GM19324 (cell line): ENCODE measurements around the gene IGFN1.
A peak's percentile ranks its signal among the peaks of the same experiment; 100 is the strongest.

Source experiments
- ATAC-seq: cut with Tn5 transposase; IDR thresholded peaks from one replicate; pipeline ENCODE4 v1.9.1; 2021; ENCODE audit warnings: mild to moderate bottlenecking, moderate library complexity; ENCODE audit not compliant: unreplicated experiment, low FRiP score

Gene IGFN1

GRCh38 chr1:201190624-201191051 is at the start of gene IGFN1:
TSS of gene IGFN1 (plus strand) at chr1:201190824. CDS start at chr1:201193294, 2,470 bp downstream.
- ATAC-seq = no peak

GRCh38 chr1:201140941-201141260 is 49.7 kb upstream of the IGFN1 start:
- ATAC-seq = no peak

- ATAC-seq = no peak
Measured at GRCh38 chr1:201141418-201141817, 49.2 kb upstream of the IGFN1 start.

GRCh38 chr1:201142011-201142848 is 48.4 kb upstream of the IGFN1 start:
- no peak for ATAC-seq

- no peak for ATAC-seq
Measured at GRCh38 chr1:201142849-201143725, 47.5 kb upstream of the IGFN1 start.

- no peak for ATAC-seq
Measured at GRCh38 chr1:201143726-201144635, 46.6 kb upstream of the IGFN1 start.

GRCh38 chr1:201144701-201145100 is 45.9 kb upstream of the IGFN1 start:
- no peak for ATAC-seq

- ATAC-seq = no peak
Measured at GRCh38 chr1:201145132-201145531, 45.5 kb upstream of the IGFN1 start.

GRCh38 chr1:201145816-201146215 is 44.8 kb upstream of the IGFN1 start:
- no peak for ATAC-seq

- ATAC-seq = no peak
Measured at GRCh38 chr1:201146626-201147390, 43.8 kb upstream of the IGFN1 start.

- no peak for ATAC-seq
Measured at GRCh38 chr1:201147396-201148015, 43.1 kb upstream of the IGFN1 start.

- ATAC-seq = no peak
Measured at GRCh38 chr1:201149400-201149799, 41.2 kb upstream of the IGFN1 start.

GRCh38 chr1:201153474-201154388 is 36.9 kb upstream of the IGFN1 start:
- ATAC-seq = peak; percentile 73

- ATAC-seq = peak; percentile 96
Measured at GRCh38 chr1:201154389-201155165, 36.0 kb upstream of the IGFN1 start, which contains the start of gene TMEM9. TSS of gene TMEM9 (minus strand) at chr1:201154474. CDS start at chr1:201153923, 551 bp downstream.

GRCh38 chr1:201155354-201155753 is 35.3 kb upstream of the IGFN1 start:
- no peak for ATAC-seq

GRCh38 chr1:201156346-201156745 is 34.3 kb upstream of the IGFN1 start:
- no peak for ATAC-seq

- no peak for ATAC-seq
Measured at GRCh38 chr1:201156819-201157218, 33.8 kb upstream of the IGFN1 start.
